Medulla oblongata (tissue), 1 donor: ENCODE results near the gene PSMD14.

ENCODE experiments used
- DNase-seq: peaks from one replicate; pipeline ENCODE4 v3.0.0-alpha.2; 2015; ENCODE audit errors: extremely low spot score

The PSMD14 gene

DNA sequence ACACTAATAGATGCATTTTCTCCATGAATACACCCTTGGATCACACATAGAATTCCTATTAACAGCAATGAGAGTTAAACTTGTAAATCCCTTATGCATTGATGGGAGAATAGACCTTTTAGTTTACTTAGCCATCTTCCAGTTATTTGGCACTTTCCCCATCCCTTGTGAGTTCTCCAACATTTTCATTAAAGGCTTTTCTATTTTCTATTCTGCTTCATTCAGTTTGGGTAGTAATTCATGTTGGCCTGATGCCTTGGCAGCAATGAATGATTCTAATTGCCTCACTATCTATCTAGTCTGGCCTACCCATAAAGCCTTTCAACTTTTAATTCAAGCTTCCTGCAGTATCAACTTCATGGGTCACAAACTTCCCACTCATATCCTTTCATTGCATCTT lies 140.2 kb downstream of the PSMD14 start:
- no peak for DNase-seq
